Inflammatory macrophage treated with lipopolysaccharide for 1 hour (primary cell): Measurements from ENCODE around the gene NLRP11.

Experiments
- DNase-seq, 2 donors: peaks; one replicate each; pipeline ENCODE4 v3.0.0-alpha.2; 2020 to 2022

Gene NLRP11

GRCh38 chr19:55831846-55832245, at the start of gene NLRP11:
NLRP11 (minus strand) TSS chr19:55831999; CDS start chr19:55818174, 13,825 bp downstream.
- DNase-seq: no peak

- no peak for DNase-seq
These were observed 45.4 kb upstream of the NLRP11 start for GRCh38 chr19:55877211-55877610.

GRCh38 chr19:55870736-55871135, 38.9 kb upstream of the NLRP11 start:
- no peak for DNase-seq

- DNase-seq: no peak
These were observed 35.3 kb upstream of the NLRP11 start for GRCh38 chr19:55867101-55867500.

- DNase-seq: no peak
These were observed 34.7 kb upstream of the NLRP11 start for GRCh38 chr19:55866521-55866920.

- no peak for DNase-seq
These were observed 27.2 kb upstream of the NLRP11 start for GRCh38 chr19:55858969-55859368.

- no peak for DNase-seq
These were observed 26.6 kb upstream of the NLRP11 start for GRCh38 chr19:55858401-55858800.

GRCh38 chr19:55857974-55858373, 26.2 kb upstream of the NLRP11 start:
- no peak for DNase-seq

- DNase-seq: no peak
These were observed 25.4 kb upstream of the NLRP11 start for GRCh38 chr19:55857149-55857548.

- no peak for DNase-seq
These were observed 23.4 kb upstream of the NLRP11 start for GRCh38 chr19:55855160-55855559.

GRCh38 chr19:55838906-55839305, 7.1 kb upstream of the NLRP11 start:
- no peak for DNase-seq

GRCh38 chr19:55838251-55838650, 6.5 kb upstream of the NLRP11 start:
- DNase-seq: no peak

- no peak for DNase-seq
These were observed 4.5 kb upstream of the NLRP11 start, which contains the start of gene NLRP4 for GRCh38 chr19:55836340-55836739. NLRP4 (plus strand) TSS chr19:55836540; CDS start chr19:55852081, 15,541 bp downstream.

- no peak for DNase-seq
These were observed 877 bp upstream of the NLRP11 start for GRCh38 chr19:55832676-55833075.

- no peak for DNase-seq
These were observed 1.1 kb downstream of the NLRP11 start for GRCh38 chr19:55830656-55831055.

- DNase-seq: no peak
These were observed 11.8 kb downstream of the NLRP11 start for GRCh38 chr19:55820037-55820436.

- no peak for DNase-seq
These were observed 17.9 kb downstream of the NLRP11 start for GRCh38 chr19:55813906-55814305.

GRCh38 chr19:55812449-55812848, 19.4 kb downstream of the NLRP11 start:
- DNase-seq: no peak

GRCh38 chr19:55811340-55811739, 20.5 kb downstream of the NLRP11 start:
- no peak for DNase-seq

- DNase-seq: peak; percentile 35 to 42
These were observed 22.3 kb downstream of the NLRP11 start for GRCh38 chr19:55809381-55810058.

- no peak for DNase-seq
These were observed 29.5 kb downstream of the NLRP11 start for GRCh38 chr19:55802281-55802680.

- DNase-seq: no peak
These were observed 30.4 kb downstream of the NLRP11 start for GRCh38 chr19:55801416-55801815.

- DNase-seq: no peak
These were observed 36.8 kb downstream of the NLRP11 start for GRCh38 chr19:55795021-55795420.

GRCh38 chr19:55781112-55781511, 50.7 kb downstream of the NLRP11 start:
- no peak for DNase-seq

- DNase-seq: no peak
These were observed 53.5 kb downstream of the NLRP11 start for GRCh38 chr19:55778331-55778730.
